ENCODE data around the gene UROD. TPM values are rescaled to one million over a fixed set of nuclear protein-coding genes. Genes with fewer than 3 reads are reported as not detected.

Gene UROD
- 130 TPM for polyA plus RNA-seq (2012; ENCODE audit: insufficient read length, low read depth)

DNA sequence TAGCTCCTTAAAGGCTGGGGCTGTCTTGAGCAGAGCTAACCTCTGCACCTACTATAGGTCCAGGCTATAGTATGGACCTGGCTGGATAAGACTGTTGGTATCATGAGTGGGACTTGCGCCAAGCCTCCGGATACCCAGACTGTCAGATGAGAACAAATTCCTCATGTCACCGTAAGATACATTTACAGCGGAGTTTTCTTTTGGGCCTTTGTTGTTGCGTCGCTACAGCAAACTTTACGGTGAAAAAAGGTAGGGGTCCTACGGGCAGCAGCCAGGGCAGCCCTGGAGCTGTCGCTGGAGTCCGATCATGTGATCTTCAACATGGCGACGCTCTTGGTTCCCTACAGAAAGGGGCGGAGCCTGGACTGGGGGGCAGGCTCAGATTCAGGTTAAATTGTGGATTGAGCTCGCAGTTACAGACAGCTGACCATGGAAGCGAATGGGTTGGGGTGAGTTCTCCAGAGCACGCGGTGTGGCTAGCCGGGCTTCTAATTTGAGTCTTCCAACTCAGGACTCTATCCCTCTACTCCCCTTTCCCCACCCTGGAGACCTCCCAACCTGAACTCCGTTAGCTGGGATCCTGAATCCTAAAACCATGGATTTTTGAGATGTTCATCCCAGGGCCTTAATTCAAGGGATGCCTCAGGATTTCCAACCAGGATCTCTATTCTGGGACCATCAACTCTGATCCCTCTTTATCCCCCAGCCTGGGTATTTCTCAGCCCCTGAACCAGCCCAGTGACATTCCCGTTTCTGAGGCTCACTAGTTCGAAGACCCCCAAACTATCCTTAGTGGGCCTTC, at the start of gene UROD:
Gene UROD (plus strand): TSS at position 418 of the 802 bp plus-strand sequence. CDS start 12 bp downstream, at position 430.
- TF ChIP-seq FOXP2 (optimal IDR thresholded peaks at IDR 0.05; ENCODE audit: borderline replicate concordance, extremely low read depth, extremely low read length, insufficient read depth) (no peak), TAF1 (IDR thresholded peaks at IDR 0.05; ENCODE audit: borderline replicate concordance, insufficient read depth, low read length) (peak; percentile 75; the same call in 1 of the 2 replicates), POLR2AphosphoS5 (IDR thresholded peaks at IDR 0.05; ENCODE audit: low read depth, low read length) (peak; percentile 76; the same call in 1 of the 2 replicates), SIN3A (IDR thresholded peaks at IDR 0.05; ENCODE audit: borderline replicate concordance, insufficient read depth, low read length) (peak; percentile 96; the same call in 1 of the 2 replicates)
- TF ChIP-seq, protein P1, sequence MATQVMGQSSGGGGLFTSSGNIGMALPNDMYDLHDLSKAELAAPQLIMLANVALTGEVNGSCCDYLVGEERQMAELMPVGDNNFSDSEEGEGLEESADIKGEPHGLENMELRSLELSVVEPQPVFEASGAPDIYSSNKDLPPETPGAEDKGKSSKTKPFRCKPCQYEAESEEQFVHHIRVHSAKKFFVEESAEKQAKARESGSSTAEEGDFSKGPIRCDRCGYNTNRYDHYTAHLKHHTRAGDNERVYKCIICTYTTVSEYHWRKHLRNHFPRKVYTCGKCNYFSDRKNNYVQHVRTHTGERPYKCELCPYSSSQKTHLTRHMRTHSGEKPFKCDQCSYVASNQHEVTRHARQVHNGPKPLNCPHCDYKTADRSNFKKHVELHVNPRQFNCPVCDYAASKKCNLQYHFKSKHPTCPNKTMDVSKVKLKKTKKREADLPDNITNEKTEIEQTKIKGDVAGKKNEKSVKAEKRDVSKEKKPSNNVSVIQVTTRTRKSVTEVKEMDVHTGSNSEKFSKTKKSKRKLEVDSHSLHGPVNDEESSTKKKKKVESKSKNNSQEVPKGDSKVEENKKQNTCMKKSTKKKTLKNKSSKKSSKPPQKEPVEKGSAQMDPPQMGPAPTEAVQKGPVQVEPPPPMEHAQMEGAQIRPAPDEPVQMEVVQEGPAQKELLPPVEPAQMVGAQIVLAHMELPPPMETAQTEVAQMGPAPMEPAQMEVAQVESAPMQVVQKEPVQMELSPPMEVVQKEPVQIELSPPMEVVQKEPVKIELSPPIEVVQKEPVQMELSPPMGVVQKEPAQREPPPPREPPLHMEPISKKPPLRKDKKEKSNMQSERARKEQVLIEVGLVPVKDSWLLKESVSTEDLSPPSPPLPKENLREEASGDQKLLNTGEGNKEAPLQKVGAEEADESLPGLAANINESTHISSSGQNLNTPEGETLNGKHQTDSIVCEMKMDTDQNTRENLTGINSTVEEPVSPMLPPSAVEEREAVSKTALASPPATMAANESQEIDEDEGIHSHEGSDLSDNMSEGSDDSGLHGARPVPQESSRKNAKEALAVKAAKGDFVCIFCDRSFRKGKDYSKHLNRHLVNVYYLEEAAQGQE (IDR thresholded peaks at IDR 0.05; ENCODE audit: insufficient read depth in 1 of 2, low read depth in 2 of 2, low read length in 2 of 2): no peak

DNA sequence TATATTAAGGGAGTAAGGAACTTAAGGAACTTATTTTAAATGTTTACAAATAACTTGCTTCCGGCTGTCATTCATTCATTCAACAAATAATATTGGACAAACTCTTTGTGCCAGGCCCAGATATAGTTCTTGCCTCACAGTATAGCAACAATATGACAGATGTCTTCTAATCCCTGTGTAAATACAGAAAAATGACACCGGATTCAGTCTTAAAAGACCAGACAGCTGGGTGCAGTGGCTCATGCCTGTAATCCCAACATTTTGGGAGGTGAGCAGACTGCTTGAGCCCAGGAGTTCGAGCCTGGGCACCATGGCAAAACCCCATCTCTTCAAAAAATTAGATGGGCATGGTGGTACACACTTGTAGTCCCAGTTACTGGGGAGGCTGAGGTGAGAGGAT, 49.3 kb upstream of the UROD start:
- TF ChIP-seq FOXP2 (optimal IDR thresholded peaks at IDR 0.05; ENCODE audit: borderline replicate concordance, extremely low read depth, extremely low read length, insufficient read depth) (no peak), SIN3A (IDR thresholded peaks at IDR 0.05; ENCODE audit: borderline replicate concordance, insufficient read depth, low read length) (no peak), POLR2AphosphoS5 (IDR thresholded peaks at IDR 0.05; ENCODE audit: low read depth, low read length) (no peak), TAF1 (IDR thresholded peaks at IDR 0.05; ENCODE audit: borderline replicate concordance, insufficient read depth, low read length) (no peak)
- TF ChIP-seq, protein P1 (IDR thresholded peaks at IDR 0.05; ENCODE audit: insufficient read depth in 1 of 2, low read depth in 2 of 2, low read length in 2 of 2): no peak

DNA sequence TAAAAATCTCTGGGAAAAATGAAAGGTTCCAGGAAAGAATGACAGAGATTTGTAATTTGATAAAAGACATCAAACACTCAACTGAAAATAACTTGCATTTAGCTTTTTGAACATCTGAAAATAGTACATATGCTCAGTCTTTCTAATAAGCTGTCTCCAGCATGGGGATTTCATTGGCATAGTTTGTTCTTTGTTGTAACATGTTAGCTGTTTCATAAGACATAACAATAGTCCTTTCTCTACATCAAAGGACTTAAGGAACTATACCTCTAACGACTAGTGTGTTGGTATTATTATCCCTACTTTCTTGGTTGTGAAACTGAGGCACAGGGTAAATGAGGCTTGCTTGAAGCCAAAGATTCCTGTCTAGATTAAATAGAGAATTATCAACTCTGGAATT, 47.7 kb upstream of the UROD start:
- TF ChIP-seq FOXP2 (optimal IDR thresholded peaks at IDR 0.05; ENCODE audit: borderline replicate concordance, extremely low read depth, extremely low read length, insufficient read depth): no peak
- TF ChIP-seq POLR2AphosphoS5 (IDR thresholded peaks at IDR 0.05; ENCODE audit: low read depth, low read length): no peak
- TF ChIP-seq SIN3A (IDR thresholded peaks at IDR 0.05; ENCODE audit: borderline replicate concordance, insufficient read depth, low read length): no peak
- TF ChIP-seq, protein P1 (IDR thresholded peaks at IDR 0.05; ENCODE audit: insufficient read depth in 1 of 2, low read depth in 2 of 2, low read length in 2 of 2): no peak
- TF ChIP-seq TAF1 (IDR thresholded peaks at IDR 0.05; ENCODE audit: borderline replicate concordance, insufficient read depth, low read length): no peak

DNA sequence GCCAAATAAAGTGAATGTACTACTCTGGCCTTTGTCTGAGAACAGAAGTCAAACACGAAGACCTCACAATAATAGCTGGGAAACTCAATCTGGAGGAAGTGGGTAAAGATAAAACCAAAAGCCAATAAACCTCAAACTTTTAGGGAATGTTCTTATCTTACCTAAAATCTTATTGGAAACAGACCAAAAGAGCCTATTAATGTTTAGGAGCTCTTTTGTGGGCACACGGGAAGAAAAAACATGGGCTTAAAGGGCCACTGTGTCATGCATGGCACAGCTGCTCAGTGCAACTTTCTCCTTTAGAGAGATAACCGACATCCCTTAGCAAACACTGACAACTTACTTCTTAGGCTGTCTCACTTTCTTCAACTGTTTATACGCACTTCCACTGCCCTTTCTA, 41.7 kb upstream of the UROD start:
- TF ChIP-seq, protein P1 (IDR thresholded peaks at IDR 0.05; ENCODE audit: insufficient read depth in 1 of 2, low read depth in 2 of 2, low read length in 2 of 2): no peak
- TF ChIP-seq POLR2AphosphoS5 (IDR thresholded peaks at IDR 0.05; ENCODE audit: low read depth, low read length) (no peak), TAF1 (IDR thresholded peaks at IDR 0.05; ENCODE audit: borderline replicate concordance, insufficient read depth, low read length) (no peak), SIN3A (IDR thresholded peaks at IDR 0.05; ENCODE audit: borderline replicate concordance, insufficient read depth, low read length) (no peak)
